PC-3 (cell line): Measurements from ENCODE around the gene RCN1. TPM values are rescaled to one million over a fixed set of nuclear protein-coding genes. Genes with fewer than 3 reads are reported as not detected.
A peak's percentile ranks its signal among the peaks of the same experiment; 100 is the strongest.

Experiments
- ATAC-seq: fragments of 200-7000 bp; cut with Tn5 transposase; 2 replicates; pipeline ENCODE4 v1.9.1; 2020; ENCODE audit warnings: mild to moderate bottlenecking, moderate library complexity
- BruUV-seq: library from RNA; stranded (reverse); fragments of 400-500 nt; replicated peaks from 2 replicates; lab custom pipeline; 2021; lab: Mats Ljungman, UMichigan
- CTCF ChIA-PET: fragments of 300-600 bp; sonication (Branson Sonifier 250); formaldehyde crosslinking; loops from one replicate; lab custom pipeline; 2022; ENCODE audit warnings: antibody characterized with exemption; lab: Charles Lee
- POLR2A ChIA-PET: fragments of 300-600 bp; sonication (Branson Sonifier 250); formaldehyde crosslinking; loops from one replicate; lab custom pipeline; 2022; ENCODE audit warnings: antibody characterized with exemption; ENCODE audit not compliant: unreplicated experiment; lab: Charles Lee
- DNase-seq: peaks from one replicate; pipeline ENCODE4 v3.0.0-alpha.2; 2015
- H2AFZ ChIP-seq: fragments of 300-600 bp; sonication (generic); 2 replicates; pipeline ENCODE4 v1.6.0; 2016; ENCODE audit warnings: antibody characterized with exemption, low read length
- H3F3A ChIP-seq: fragments of 300-600 bp; sonication (generic); one replicate; pipeline ENCODE4 v1.6.0; 2017; ENCODE audit warnings: antibody characterized with exemption, low read length, control low read depth, mild to moderate bottlenecking; ENCODE audit not compliant: unreplicated experiment
- H3K27ac ChIP-seq: fragments of 300-600 bp; sonication (generic); 2 replicates; pipeline ENCODE4 v1.5.1; 2016; ENCODE audit warnings: mild to moderate bottlenecking, low read length
- H3K27me3 ChIP-seq: fragments of 300-600 bp; sonication (generic); 2 replicates; pipeline ENCODE4 v1.6.1; 2016; ENCODE audit warnings: low read length, mixed read lengths
- H3K36me3 ChIP-seq: fragments of 300-600 bp; sonication (generic); 2 replicates; pipeline ENCODE4 v1.6.1; 2016; ENCODE audit warnings: low read depth, mixed run types, low read length, mixed read lengths
- H3K4me1 ChIP-seq: fragments of 300-600 bp; sonication (generic); 2 replicates; pipeline ENCODE4 v1.5.1; 2016; ENCODE audit warnings: low read length; ENCODE audit not compliant: insufficient read depth
- H3K4me2 ChIP-seq: fragments of 300-600 bp; sonication (generic); 2 replicates; pipeline ENCODE4 v1.6.0; 2016; ENCODE audit warnings: low read length
- H3K4me3 ChIP-seq: fragments of 300-600 bp; sonication (generic); 2 replicates; pipeline ENCODE4 v1.5.1; 2016; ENCODE audit warnings: mild to moderate bottlenecking, low read length, mixed read lengths
- H3K79me2 ChIP-seq: fragments of 300-600 bp; sonication (generic); 2 replicates; pipeline ENCODE4 v1.6.1; 2017; ENCODE audit warnings: low read length, mixed read lengths
- H3K9ac ChIP-seq: fragments of 300-600 bp; sonication (generic); 2 replicates; pipeline ENCODE4 v1.6.0; 2016; ENCODE audit warnings: mild to moderate bottlenecking, low read length
- H3K9me2 ChIP-seq: fragments of 300-600 bp; sonication (generic); replicated peaks from 2 replicates; pipeline ENCODE4 v1.6.1; 2016; ENCODE audit warnings: mixed run types, low read length, mixed read lengths
- H3K9me3 ChIP-seq: fragments of 300-600 bp; sonication (generic); 2 replicates; pipeline ENCODE4 v1.6.1; 2016; ENCODE audit warnings: low read length, mixed read lengths
- H4K20me1 ChIP-seq: fragments of 300-600 bp; sonication (generic); 2 replicates; pipeline ENCODE4 v1.6.1; 2016; ENCODE audit warnings: low read length, mixed read lengths
- EZH2 ChIP-seq: fragments of 300-600 bp; sonication (generic); IDR thresholded peaks from one replicate; pipeline ENCODE4 v1.6.1; 2017; ENCODE audit warnings: antibody characterized with exemption, mild to moderate bottlenecking, low read length; ENCODE audit not compliant: unreplicated experiment
- EZH2phosphoT487 ChIP-seq: fragments of 300-600 bp; sonication (generic); IDR thresholded peaks from 2 replicates; pipeline ENCODE4 v1.6.1; 2018; ENCODE audit warnings: mild to moderate bottlenecking, antibody characterized with exemption, low read length, borderline replicate concordance
- intact Hi-C: fragments of 100-400 bp; cut with micrococcal nuclease; formaldehyde crosslinking; loops from 2 replicates; pipeline ENCODE4 v1.9.0; 2023
- total RNA-seq: library from RNA; depleted of rRNA; stranded (reverse); fragments of >200 nt; gene quantifications from 2 replicates; pipeline ENCODE4 v1.2.3, GENCODE V29; 2014
- TF ChIP-seq, protein P1 (sequence below): fragments of 300-600 bp; sonication (generic); conservative IDR thresholded peaks from 2 replicates; pipeline ENCODE4 v1.5.1; 2017; ENCODE audit warnings: antibody characterized with exemption, low read depth, mild to moderate bottlenecking, low read length

The RCN1 gene
- total RNA-seq, 1 experiment from 2014 or later: 110 TPM

GRCh38 chr11:32121012-32121411 lies 30.1 kb downstream of the RCN1 start:
- intact Hi-C loops: no loop called here

DNA sequence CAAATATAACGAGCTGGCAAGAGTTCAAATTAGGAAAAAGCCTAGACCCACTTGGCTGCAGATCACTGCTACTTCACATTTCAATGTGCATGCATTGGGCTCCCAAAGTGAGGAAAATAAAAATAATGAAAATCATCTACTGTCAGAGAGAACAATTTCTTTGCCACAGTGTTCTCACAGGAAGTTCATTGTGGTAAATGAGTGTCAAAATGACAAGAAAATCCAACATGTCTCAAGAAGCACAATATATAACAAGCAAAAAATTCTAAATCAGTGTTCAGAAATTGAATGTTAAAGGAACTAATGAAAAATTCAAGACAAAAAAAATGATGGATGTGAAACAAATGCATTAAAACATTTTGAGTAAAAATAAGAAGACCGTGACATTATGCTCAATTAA lies 31.3 kb downstream of the RCN1 start:
- Histone ChIP-seq H3K4me3 (no peak overlapping the region), H2AFZ (no peak overlapping the region), H3K9me2 (no peaks in the 10 kb centered on the region), H3K36me3 (no peaks in the 10 kb centered on the region), H3K4me1 (peaks cover 16% of the 10 kb centered on the region), H3K9ac (no peak overlapping the region), H3K9me3 (no peaks in the 10 kb centered on the region), H3K27me3 (no peaks in the 10 kb centered on the region), H4K20me1 (no peaks in the 10 kb centered on the region), H3K4me2 (no peak overlapping the region), H3F3A (no peaks in the 10 kb centered on the region), H3K79me2 (no peaks in the 10 kb centered on the region), H3K27ac (no peak overlapping the region)
- ATAC-seq (no peak), DNase-seq (no peak)
- ChIA-PET CTCF (no interaction called here), POLR2A (no interaction called here)
- no TSS peak for BruUV-seq
- TF ChIP-seq, protein P1, sequence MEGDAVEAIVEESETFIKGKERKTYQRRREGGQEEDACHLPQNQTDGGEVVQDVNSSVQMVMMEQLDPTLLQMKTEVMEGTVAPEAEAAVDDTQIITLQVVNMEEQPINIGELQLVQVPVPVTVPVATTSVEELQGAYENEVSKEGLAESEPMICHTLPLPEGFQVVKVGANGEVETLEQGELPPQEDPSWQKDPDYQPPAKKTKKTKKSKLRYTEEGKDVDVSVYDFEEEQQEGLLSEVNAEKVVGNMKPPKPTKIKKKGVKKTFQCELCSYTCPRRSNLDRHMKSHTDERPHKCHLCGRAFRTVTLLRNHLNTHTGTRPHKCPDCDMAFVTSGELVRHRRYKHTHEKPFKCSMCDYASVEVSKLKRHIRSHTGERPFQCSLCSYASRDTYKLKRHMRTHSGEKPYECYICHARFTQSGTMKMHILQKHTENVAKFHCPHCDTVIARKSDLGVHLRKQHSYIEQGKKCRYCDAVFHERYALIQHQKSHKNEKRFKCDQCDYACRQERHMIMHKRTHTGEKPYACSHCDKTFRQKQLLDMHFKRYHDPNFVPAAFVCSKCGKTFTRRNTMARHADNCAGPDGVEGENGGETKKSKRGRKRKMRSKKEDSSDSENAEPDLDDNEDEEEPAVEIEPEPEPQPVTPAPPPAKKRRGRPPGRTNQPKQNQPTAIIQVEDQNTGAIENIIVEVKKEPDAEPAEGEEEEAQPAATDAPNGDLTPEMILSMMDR: no peak
- TF ChIP-seq EZH2phosphoT487 (no peak), EZH2 (no peak)
- intact Hi-C loops: no loop called here

More at GRCh38 chr11:32121012-32121411, 30.1 kb downstream of the RCN1 start:
- H4K20me1 ChIP-seq: no peaks in the 10 kb centered on the region
- H3K9me2 ChIP-seq: no peaks in the 10 kb centered on the region
- H3F3A ChIP-seq: no peaks in the 10 kb centered on the region
- H3K4me1 ChIP-seq: peaks cover 16% of the 10 kb centered on the region
- H3K9ac ChIP-seq: no peak overlapping the region
- H3K4me2 ChIP-seq: no peak overlapping the region
- H2AFZ ChIP-seq: no peak overlapping the region
- CTCF ChIA-PET: no interaction called here
- H3K79me2 ChIP-seq: no peaks in the 10 kb centered on the region
- H3K4me3 ChIP-seq: no peak overlapping the region
- no peak overlapping the region for H3K27ac ChIP-seq
- no peak for DNase-seq
- ATAC-seq: no peak
- no peaks in the 10 kb centered on the region for H3K9me3 ChIP-seq
- no peaks in the 10 kb centered on the region for H3K36me3 ChIP-seq
- POLR2A ChIA-PET: no interaction called here
- no peak for TF ChIP-seq EZH2phosphoT487
- TF ChIP-seq, protein P1: no peak
- no peak for TF ChIP-seq EZH2
- H3K27me3 ChIP-seq: no peaks in the 10 kb centered on the region
- BruUV-seq: no TSS peak

- no peak overlapping the region for H2AFZ ChIP-seq
- H3K27me3 ChIP-seq: no peaks in the 10 kb centered on the region
- POLR2A ChIA-PET: no interaction called here
- ATAC-seq (peak; percentile 42; the same call in 1 of the 2 replicates), DNase-seq (peak; percentile 79)
- no peaks in the 10 kb centered on the region for H3F3A ChIP-seq
- H4K20me1 ChIP-seq: no peaks in the 10 kb centered on the region
- H3K4me2 ChIP-seq: peak overlapping the region; percentile 26; the same call in 1 of the 2 replicates
- H3K4me1 ChIP-seq: peaks cover 7% of the 10 kb centered on the region; the same call in 1 of the 2 replicates
- no peaks in the 10 kb centered on the region for H3K36me3 ChIP-seq
- no TSS peak for BruUV-seq
- H3K9ac ChIP-seq: no peak overlapping the region
- TF ChIP-seq, protein P1: no peak
- TF ChIP-seq EZH2phosphoT487 (no peak), EZH2 (no peak)
- no peak overlapping the region for H3K4me3 ChIP-seq
- H3K79me2 ChIP-seq: no peaks in the 10 kb centered on the region
- no peaks in the 10 kb centered on the region for H3K9me2 ChIP-seq
- CTCF ChIA-PET: no interaction called here
- peak overlapping the region; percentile 68 for H3K27ac ChIP-seq
- intact Hi-C loops: no loop called here
- 0 out of 2 replicates have a peak, but pooled peaks cover 2% of the 10 kb centered on the region for H3K9me3 ChIP-seq
These were observed 40.4 kb downstream of the RCN1 start for GRCh38 chr11:32131321-32131720.
